Measurements from ENCODE around the gene GRID1. TPM values are rescaled to one million over a fixed set of nuclear protein-coding genes. Genes with fewer than 3 reads are reported as not detected.
A peak's percentile ranks its signal among the peaks of the same experiment; 100 is the strongest.

Gene GRID1
- polyA plus RNA-seq, 4 donors: 0.27 to 1.1 (median 0.40) TPM; not detected in 1

GRCh38 chr10:86370006-86370585 is 3.5 kb upstream of the GRID1 start:
- DNase-seq: no peak
- Histone ChIP-seq H3K4me1 (ENCODE audit: control insufficient read depth in 3 of 3, insufficient read depth in 2 of 3, low read depth in 1 of 3, low read length in 2 of 3) (peaks cover 0 to 3% (median 0%) of the 10 kb centered on the region in 3 donors), H3K27ac (ENCODE audit: low read depth in 1 of 3, low read length in 2 of 3) (no peak overlapping the region), H3K36me3 (ENCODE audit: control insufficient read depth in 3 of 3, insufficient read depth in 2 of 3, low read depth in 1 of 3, low read length in 3 of 3) (no peaks in the 10 kb centered on the region), H3K27me3 (ENCODE audit: control insufficient read depth in 3 of 3, insufficient read depth in 3 of 3, low read length in 3 of 3) (peaks cover 16 to 58% (median 20%) of the 10 kb centered on the region in 3 donors), H3K9me3 (ENCODE audit: control insufficient read depth in 2 of 2, insufficient read depth in 1 of 2, low read depth in 1 of 2, low read length in 1 of 2) (no peaks in the 10 kb centered on the region), H3K4me3 (ENCODE audit: low read depth in 1 of 3, low read length in 3 of 3) (no peak overlapping the region)
- 79 to 85% (median 81%) methylated on average over 4 of the region's 4 CpGs for WGBS, 3 donors
- no peak for FAIRE-seq

GRCh38 chr10:86368987-86369386 is 2.4 kb upstream of the GRID1 start:
- Histone ChIP-seq H3K9me3 (ENCODE audit: control insufficient read depth in 2 of 2, insufficient read depth in 1 of 2, low read depth in 1 of 2, low read length in 1 of 2) (no peaks in the 10 kb centered on the region), H3K4me3 (ENCODE audit: low read depth in 1 of 3, low read length in 3 of 3) (no peak overlapping the region), H3K27ac (ENCODE audit: low read depth in 1 of 3, low read length in 2 of 3) (no peak overlapping the region), H3K36me3 (ENCODE audit: control insufficient read depth in 3 of 3, insufficient read depth in 2 of 3, low read depth in 1 of 3, low read length in 3 of 3) (no peaks in the 10 kb centered on the region), H3K4me1 (ENCODE audit: control insufficient read depth in 3 of 3, insufficient read depth in 2 of 3, low read depth in 1 of 3, low read length in 2 of 3) (peaks cover 0 to 14% (median 0%) of the 10 kb centered on the region in 3 donors), H3K27me3 (ENCODE audit: control insufficient read depth in 3 of 3, insufficient read depth in 3 of 3, low read length in 3 of 3) (peaks cover 18 to 69% (median 27%) of the 10 kb centered on the region in 3 donors)
- WGBS, 3 donors: 76 to 92% (median 80%) methylated on average over 2 of the region's 2 CpGs
- DNase-seq (no peak), FAIRE-seq (no peak)

GRCh38 chr10:86368046-86368445 is 1.5 kb upstream of the GRID1 start:
- FAIRE-seq (no peak), DNase-seq (no peak)
- H3K27ac ChIP-seq (ENCODE audit: low read depth in 1 of 3, low read length in 2 of 3): no peak overlapping the region
- peaks cover 23 to 70% (median 27%) of the 10 kb centered on the region in 3 donors for H3K27me3 ChIP-seq (ENCODE audit: control insufficient read depth in 3 of 3, insufficient read depth in 3 of 3, low read length in 3 of 3)
- H3K36me3 ChIP-seq (ENCODE audit: control insufficient read depth in 3 of 3, insufficient read depth in 2 of 3, low read depth in 1 of 3, low read length in 3 of 3): no peaks in the 10 kb centered on the region
- WGBS, 3 donors: 92 to 100% (median 100%) methylated on average over 1 of the region's 1 CpG
- H3K9me3 ChIP-seq (ENCODE audit: control insufficient read depth in 2 of 2, insufficient read depth in 1 of 2, low read depth in 1 of 2, low read length in 1 of 2): no peaks in the 10 kb centered on the region
- H3K4me3 ChIP-seq (ENCODE audit: low read depth in 1 of 3, low read length in 3 of 3): no peak overlapping the region
- peaks cover 0 to 17% (median 0%) of the 10 kb centered on the region in 3 donors for H3K4me1 ChIP-seq (ENCODE audit: control insufficient read depth in 3 of 3, insufficient read depth in 2 of 3, low read depth in 1 of 3, low read length in 2 of 3)

GRCh38 chr10:86367152-86367951 is 757 bp upstream of the GRID1 start:
- Histone ChIP-seq H3K27ac (ENCODE audit: low read depth in 1 of 3, low read length in 2 of 3) (no peak overlapping the region), H3K4me3 (ENCODE audit: low read depth in 1 of 3, low read length in 3 of 3) (peak overlapping the region in 2 of 3 donors; percentile 34 to 47), H3K4me1 (ENCODE audit: control insufficient read depth in 3 of 3, insufficient read depth in 2 of 3, low read depth in 1 of 3, low read length in 2 of 3) (peaks cover 0 to 22% (median 0%) of the 10 kb centered on the region in 3 donors), H3K36me3 (ENCODE audit: control insufficient read depth in 3 of 3, insufficient read depth in 2 of 3, low read depth in 1 of 3, low read length in 3 of 3) (no peaks in the 10 kb centered on the region), H3K9me3 (ENCODE audit: control insufficient read depth in 2 of 2, insufficient read depth in 1 of 2, low read depth in 1 of 2, low read length in 1 of 2) (no peaks in the 10 kb centered on the region), H3K27me3 (ENCODE audit: control insufficient read depth in 3 of 3, insufficient read depth in 3 of 3, low read length in 3 of 3) (peaks cover 26 to 76% (median 27%) of the 10 kb centered on the region in 3 donors)
- FAIRE-seq (no peak), DNase-seq (peak in 1 of 2 donors; percentile 47)
- 5 to 7% (median 6%) methylated on average over 62 of the region's 62 CpGs for WGBS, 3 donors

- peak overlapping the region in 2 of 3 donors; percentile 34 to 47 for H3K4me3 ChIP-seq (ENCODE audit: low read depth in 1 of 3, low read length in 3 of 3)
- H3K36me3 ChIP-seq (ENCODE audit: control insufficient read depth in 3 of 3, insufficient read depth in 2 of 3, low read depth in 1 of 3, low read length in 3 of 3): no peaks in the 10 kb centered on the region
- no peaks in the 10 kb centered on the region for H3K9me3 ChIP-seq (ENCODE audit: control insufficient read depth in 2 of 2, insufficient read depth in 1 of 2, low read depth in 1 of 2, low read length in 1 of 2)
- no peak overlapping the region for H3K27ac ChIP-seq (ENCODE audit: low read depth in 1 of 3, low read length in 2 of 3)
- peaks cover 0 to 28% (median 0%) of the 10 kb centered on the region in 3 donors for H3K4me1 ChIP-seq (ENCODE audit: control insufficient read depth in 3 of 3, insufficient read depth in 2 of 3, low read depth in 1 of 3, low read length in 2 of 3)
- DNase-seq: no peak
- no peak for FAIRE-seq
- 0 to 1% (median 1%) methylated on average over 25 to 38 of the region's 38 CpGs for WGBS, 3 donors
- H3K27me3 ChIP-seq (ENCODE audit: control insufficient read depth in 3 of 3, insufficient read depth in 3 of 3, low read length in 3 of 3): peaks cover 26 to 73% (median 27%) of the 10 kb centered on the region in 3 donors
Measured at GRCh38 chr10:86366902-86367151, 232 bp upstream of the GRID1 start.

GRCh38 chr10:86365346-86366032 is 1.1 kb downstream of the GRID1 start:
- FAIRE-seq (no peak), DNase-seq (peak in 1 of 2 donors; percentile 48)
- peak overlapping the region in 2 of 3 donors; percentile 30 to 47 for H3K4me3 ChIP-seq (ENCODE audit: low read depth in 1 of 3, low read length in 3 of 3)
- H3K27me3 ChIP-seq (ENCODE audit: control insufficient read depth in 3 of 3, insufficient read depth in 3 of 3, low read length in 3 of 3): peaks cover 23 to 67% (median 27%) of the 10 kb centered on the region in 3 donors
- 1 to 2% (median 2%) methylated on average over 43 to 47 of the region's 47 CpGs for WGBS, 3 donors
- H3K27ac ChIP-seq (ENCODE audit: low read depth in 1 of 3, low read length in 2 of 3): no peak overlapping the region
- H3K36me3 ChIP-seq (ENCODE audit: control insufficient read depth in 3 of 3, insufficient read depth in 2 of 3, low read depth in 1 of 3, low read length in 3 of 3): no peaks in the 10 kb centered on the region
- H3K4me1 ChIP-seq (ENCODE audit: control insufficient read depth in 3 of 3, insufficient read depth in 2 of 3, low read depth in 1 of 3, low read length in 2 of 3): peaks cover 0 to 41% (median 3%) of the 10 kb centered on the region in 3 donors
- no peaks in the 10 kb centered on the region for H3K9me3 ChIP-seq (ENCODE audit: control insufficient read depth in 2 of 2, insufficient read depth in 1 of 2, low read depth in 1 of 2, low read length in 1 of 2)

GRCh38 chr10:86364491-86365345 is 1.9 kb downstream of the GRID1 start:
- Histone ChIP-seq H3K9me3 (ENCODE audit: control insufficient read depth in 2 of 2, insufficient read depth in 1 of 2, low read depth in 1 of 2, low read length in 1 of 2) (no peaks in the 10 kb centered on the region), H3K27ac (ENCODE audit: low read depth in 1 of 3, low read length in 2 of 3) (no peak overlapping the region), H3K36me3 (ENCODE audit: control insufficient read depth in 3 of 3, insufficient read depth in 2 of 3, low read depth in 1 of 3, low read length in 3 of 3) (no peaks in the 10 kb centered on the region), H3K4me3 (ENCODE audit: low read depth in 1 of 3, low read length in 3 of 3) (peak overlapping the region in 1 of 3 donors; percentile 30), H3K27me3 (ENCODE audit: control insufficient read depth in 3 of 3, insufficient read depth in 3 of 3, low read length in 3 of 3) (peaks cover 23 to 61% (median 27%) of the 10 kb centered on the region in 3 donors), H3K4me1 (ENCODE audit: control insufficient read depth in 3 of 3, insufficient read depth in 2 of 3, low read depth in 1 of 3, low read length in 2 of 3) (peaks cover 0 to 42% (median 3%) of the 10 kb centered on the region in 3 donors)
- WGBS, 3 donors: 5 to 12% (median 8%) methylated on average over 42 to 46 of the region's 46 CpGs
- no peak for FAIRE-seq
- peak in 1 of 2 donors; percentile 35 for DNase-seq
